Natural killer cell (primary cell): ENCODE data around the gene TLL1. TPM values are rescaled to one million over a fixed set of nuclear protein-coding genes. Genes with fewer than 3 reads are reported as not detected.

Experiments used
- ATAC-seq, 3 donors: fragments of 150-1000 bp in 2 of 3; fragments of 200-7000 bp in 1 of 3; cut with Tn5 transposase; 1 replicate in 1 of 3; 2 replicates in 2 of 3; pipeline ENCODE4 v1.10.0; 2021; ENCODE audit warnings: mild to moderate bottlenecking in 2 of 3, moderate library complexity in 2 of 3
- DNase-seq, 2 donors: peaks; one replicate each; pipeline versions ENCODE4 v3.0.0 to v3.0.0-alpha.2; 2013 to 2021; ENCODE audit warnings: mixed read lengths in 1 of 2
- H3K27ac ChIP-seq: one replicate; pipeline ENCODE4 v1.5.1; 2013; ENCODE audit warnings: mild to moderate bottlenecking, low read length
- H3K27me3 ChIP-seq: one replicate; pipeline ENCODE4 v1.6.1; 2013; ENCODE audit warnings: low read length; ENCODE audit not compliant: control insufficient read depth, insufficient read depth
- H3K36me3 ChIP-seq: one replicate; pipeline ENCODE4 v1.6.1; 2013; ENCODE audit warnings: low read length; ENCODE audit not compliant: control insufficient read depth, insufficient read depth
- H3K4me1 ChIP-seq: one replicate; pipeline ENCODE4 v1.6.1; 2013; ENCODE audit warnings: low read length; ENCODE audit not compliant: control insufficient read depth, insufficient read depth
- H3K4me3 ChIP-seq: one replicate; pipeline ENCODE4 v1.5.1; 2013; ENCODE audit warnings: low read length
- H3K9me3 ChIP-seq: one replicate; pipeline ENCODE4 v1.6.1; 2013; ENCODE audit warnings: low read length; ENCODE audit not compliant: control insufficient read depth, insufficient read depth
- H3K27ac Mint-ChIP-seq, 2 donors: one replicate each; pipeline ENCODE4 v1.8.0; 2022; ENCODE audit warnings: mild to moderate bottlenecking in 2 of 2, mixed read lengths in 2 of 2, moderate library complexity in 1 of 2
- H3K27me3 Mint-ChIP-seq, 2 donors: one replicate each; pipeline ENCODE4 v1.8.0; 2022; ENCODE audit warnings: low read depth in 2 of 2, mixed read lengths in 2 of 2
- H3K36me3 Mint-ChIP-seq: one replicate; pipeline ENCODE4 v1.8.0; 2022; ENCODE audit warnings: mixed read lengths
- H3K4me1 Mint-ChIP-seq, 2 donors: one replicate each; pipeline ENCODE4 v1.8.0; 2022; ENCODE audit warnings: mixed read lengths in 2 of 2
- H3K4me3 Mint-ChIP-seq: one replicate; pipeline ENCODE4 v1.8.0; 2022; ENCODE audit warnings: mild to moderate bottlenecking, moderate library complexity, mixed read lengths
- H3K9me3 Mint-ChIP-seq, 2 donors: one replicate each; pipeline ENCODE4 v1.8.0; 2022; ENCODE audit warnings: mixed read lengths in 2 of 2
- WGBS: methylation state at CpG from one replicate; pipeline ENCODE4 v1.1.7; 2013; ENCODE audit warnings: missing lambda C conversion rate; ENCODE audit not compliant: insufficient coverage; 5-methylcytosine and 5-hydroxymethylcytosine counted together
- intact Hi-C: fragments of 100-400 bp; cut with micrococcal nuclease; formaldehyde crosslinking; loops from one replicate; pipeline ENCODE4 v1.14.2; 2022
- total RNA-seq, 4 donors: library from RNA; stranded (reverse); fragments of 120-200 nt in 1 of 4; gene quantifications; one replicate each; pipeline versions ENCODE4 v1.2.3 to v1.2.4, GENCODE V29; 2013 to 2022
- TF ChIP-seq, protein P1 (sequence below): fragments of 200-600 bp; IDR thresholded peaks from one replicate; pipeline ENCODE4 v1.8.0; 2022; ENCODE audit warnings: antibody characterized with exemption

The TLL1 gene
- total RNA-seq, 3 donors from 2014 or later (not counting 1 experiment from before 2014, with no cell fraction given): not detected

DNA sequence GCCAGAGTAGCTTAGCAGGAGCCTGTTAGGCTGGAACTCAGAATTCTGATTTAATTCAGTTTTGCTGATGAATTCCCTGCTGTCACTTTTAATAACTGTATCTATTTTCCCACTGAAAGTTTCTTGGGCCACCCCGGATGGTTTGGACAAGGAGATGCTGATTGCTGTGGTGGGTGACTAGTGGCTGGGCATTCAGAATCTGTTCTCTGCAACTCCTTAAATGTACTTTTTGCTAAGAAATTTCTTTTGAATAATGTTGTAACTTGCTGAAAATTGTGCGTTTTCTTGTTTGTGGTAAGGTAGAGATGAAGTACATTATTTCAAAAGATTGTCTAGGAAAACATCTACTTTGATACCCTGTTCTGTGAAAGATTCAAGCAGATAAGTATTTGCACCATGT is 2.4 kb downstream of the TLL1 start:
- no peak overlapping the region for H3K4me3 ChIP-seq
- H3K27ac ChIP-seq: no peak overlapping the region
- Mint-ChIP-seq H3K4me1 (no peaks in the 10 kb centered on the region), H3K27me3 (peaks cover 19 to 30% of the 10 kb centered on the region in 2 donors), H3K27ac (no peak overlapping the region), H3K36me3 (peaks cover 16% of the 10 kb centered on the region), H3K4me3 (no peak overlapping the region), H3K9me3 (peaks cover 0 to 6% of the 10 kb centered on the region in 2 donors)
- peaks cover 12% of the 10 kb centered on the region for H3K27me3 ChIP-seq
- ATAC-seq (no peak), DNase-seq (no peak)
- TF ChIP-seq, protein P1, sequence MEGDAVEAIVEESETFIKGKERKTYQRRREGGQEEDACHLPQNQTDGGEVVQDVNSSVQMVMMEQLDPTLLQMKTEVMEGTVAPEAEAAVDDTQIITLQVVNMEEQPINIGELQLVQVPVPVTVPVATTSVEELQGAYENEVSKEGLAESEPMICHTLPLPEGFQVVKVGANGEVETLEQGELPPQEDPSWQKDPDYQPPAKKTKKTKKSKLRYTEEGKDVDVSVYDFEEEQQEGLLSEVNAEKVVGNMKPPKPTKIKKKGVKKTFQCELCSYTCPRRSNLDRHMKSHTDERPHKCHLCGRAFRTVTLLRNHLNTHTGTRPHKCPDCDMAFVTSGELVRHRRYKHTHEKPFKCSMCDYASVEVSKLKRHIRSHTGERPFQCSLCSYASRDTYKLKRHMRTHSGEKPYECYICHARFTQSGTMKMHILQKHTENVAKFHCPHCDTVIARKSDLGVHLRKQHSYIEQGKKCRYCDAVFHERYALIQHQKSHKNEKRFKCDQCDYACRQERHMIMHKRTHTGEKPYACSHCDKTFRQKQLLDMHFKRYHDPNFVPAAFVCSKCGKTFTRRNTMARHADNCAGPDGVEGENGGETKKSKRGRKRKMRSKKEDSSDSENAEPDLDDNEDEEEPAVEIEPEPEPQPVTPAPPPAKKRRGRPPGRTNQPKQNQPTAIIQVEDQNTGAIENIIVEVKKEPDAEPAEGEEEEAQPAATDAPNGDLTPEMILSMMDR: no peak
- no peaks in the 10 kb centered on the region for H3K9me3 ChIP-seq
- H3K36me3 ChIP-seq: no peaks in the 10 kb centered on the region
- H3K4me1 ChIP-seq: no peaks in the 10 kb centered on the region
- 56% methylated on average over 2 of the region's 2 CpGs for WGBS
- intact Hi-C loops: no loop called here

DNA sequence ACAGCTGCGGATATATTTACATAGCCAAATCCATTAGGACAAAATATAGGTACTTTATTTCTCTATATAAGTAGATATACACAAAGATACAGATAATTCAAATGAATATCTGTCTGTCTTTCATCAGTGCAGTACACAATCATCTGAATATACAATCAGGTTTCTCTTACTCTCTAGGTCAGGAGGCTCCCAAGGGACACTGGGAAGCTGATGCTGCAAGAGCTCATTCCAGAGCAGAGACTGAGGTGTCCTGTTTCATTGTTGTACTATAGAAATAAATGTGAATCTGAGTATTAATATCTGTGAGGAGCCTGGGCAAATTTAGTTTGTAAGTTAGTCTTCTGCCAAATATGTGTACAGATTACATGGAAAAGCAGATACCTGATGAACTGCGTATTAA is 4.2 kb downstream of the TLL1 start:
- H3K4me1 ChIP-seq: no peaks in the 10 kb centered on the region
- H3K27me3 ChIP-seq: peaks cover 10% of the 10 kb centered on the region
- intact Hi-C loops: no loop called here
- H3K9me3 ChIP-seq: no peaks in the 10 kb centered on the region
- H3K27ac ChIP-seq: no peak overlapping the region
- TF ChIP-seq, protein P1: no peak
- peaks cover 0 to 6% of the 10 kb centered on the region in 2 donors for H3K9me3 Mint-ChIP-seq
- H3K4me1 Mint-ChIP-seq: no peaks in the 10 kb centered on the region
- H3K4me3 Mint-ChIP-seq: no peak overlapping the region
- no peaks in the 10 kb centered on the region for H3K36me3 ChIP-seq
- 100% methylated on average over 1 of the region's 2 CpGs for WGBS
- H3K27me3 Mint-ChIP-seq: peaks cover 19 to 20% of the 10 kb centered on the region in 2 donors
- no peak for DNase-seq
- no peak overlapping the region for H3K4me3 ChIP-seq
- no peak for ATAC-seq
- peaks cover 16% of the 10 kb centered on the region for H3K36me3 Mint-ChIP-seq
- no peak overlapping the region for H3K27ac Mint-ChIP-seq

DNA sequence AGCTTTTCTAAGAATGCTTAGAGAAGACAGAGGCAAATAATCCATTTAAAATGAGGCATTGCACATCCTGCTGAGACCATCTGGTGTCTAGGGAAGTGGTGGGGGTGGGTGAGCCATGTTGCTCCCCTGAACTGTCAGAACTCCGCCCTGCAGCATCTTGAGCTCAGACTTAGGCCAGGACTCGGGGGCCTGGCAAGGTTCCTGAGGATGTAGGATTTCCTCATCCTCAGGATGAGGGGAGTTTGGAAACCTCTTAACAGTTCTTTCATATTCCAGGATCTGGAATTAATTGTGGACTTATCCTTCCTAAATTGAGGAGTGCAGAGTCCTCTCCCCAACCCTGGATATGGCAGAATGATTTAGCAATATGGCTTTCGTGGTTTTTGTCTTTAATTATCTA is 6.6 kb downstream of the TLL1 start:
- ATAC-seq (no peak), DNase-seq (no peak)
- no peaks in the 10 kb centered on the region for H3K36me3 ChIP-seq
- H3K9me3 ChIP-seq: no peaks in the 10 kb centered on the region
- no peak overlapping the region for H3K4me3 ChIP-seq
- Mint-ChIP-seq H3K4me3 (no peak overlapping the region), H3K4me1 (no peaks in the 10 kb centered on the region), H3K36me3 (peaks cover 11% of the 10 kb centered on the region), H3K27ac (no peak overlapping the region), H3K9me3 (peaks cover 0 to 6% of the 10 kb centered on the region in 2 donors), H3K27me3 (peaks cover 4 to 13% of the 10 kb centered on the region in 2 donors)
- intact Hi-C loops: no loop called here
- H3K27me3 ChIP-seq: peaks cover 4% of the 10 kb centered on the region
- H3K27ac ChIP-seq: no peak overlapping the region
- H3K4me1 ChIP-seq: no peaks in the 10 kb centered on the region
- TF ChIP-seq, protein P1: no peak
- 33% methylated on average over 2 of the region's 3 CpGs for whole genome bisulfite sequencing

DNA sequence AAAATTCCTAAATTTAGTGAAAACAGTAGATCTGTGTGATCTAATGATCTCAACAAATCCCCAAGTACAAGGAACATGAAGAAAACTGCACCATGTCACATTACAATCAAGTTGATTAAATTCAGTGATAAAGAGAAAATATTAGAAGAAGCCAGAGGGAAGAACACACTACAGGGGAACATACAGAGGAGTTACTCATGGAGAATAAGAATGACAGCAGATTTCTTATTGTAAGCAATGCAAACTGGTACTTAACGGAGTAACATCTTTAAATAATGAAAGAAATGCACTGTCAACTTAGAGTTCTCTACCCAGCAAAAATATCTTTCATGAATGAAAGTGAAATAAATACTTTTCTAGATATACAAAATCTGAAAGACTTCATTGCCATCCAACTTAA is 21.1 kb downstream of the TLL1 start:
- H3K9me3 ChIP-seq: peaks cover 8% of the 10 kb centered on the region
- no peaks in the 10 kb centered on the region for H3K4me1 ChIP-seq
- Mint-ChIP-seq H3K9me3 (peaks cover 19 to 23% of the 10 kb centered on the region in 2 donors), H3K4me1 (no peaks in the 10 kb centered on the region), H3K27me3 (no peaks in the 10 kb centered on the region), H3K4me3 (no peak overlapping the region), H3K36me3 (no peaks in the 10 kb centered on the region), H3K27ac (no peak overlapping the region)
- TF ChIP-seq, protein P1: no peak
- no peak overlapping the region for H3K27ac ChIP-seq
- DNase-seq (no peak), ATAC-seq (no peak)
- no peaks in the 10 kb centered on the region for H3K27me3 ChIP-seq
- no peaks in the 10 kb centered on the region for H3K36me3 ChIP-seq
- intact Hi-C loops: no loop called here
- no CpG with 5 or more reads among the region's 1 CpG for WGBS
- H3K4me3 ChIP-seq: no peak overlapping the region
